ENCODE data around the gene SLC17A9.

- TF ChIP-seq CTCF (IDR thresholded peaks at IDR 0.05; ENCODE audit: low read depth, low read length) (no peak), POLR2A (IDR thresholded peaks at IDR 0.05; ENCODE audit: extremely low read depth, insufficient read length) (no peak), MAX (IDR thresholded peaks at IDR 0.05; ENCODE audit: low read depth, low read length) (no peak), MYC (IDR thresholded peaks at IDR 0.05; ENCODE audit: low read depth, low read length) (no peak)
Observed at GRCh38 chr20:62906209-62906608, 46.3 kb upstream of the SLC17A9 start.

Measured in NB4 (cell line).